NCI-H69 (cell line): ENCODE results near the gene ZSCAN16.

Experiments used
- DNase-seq: peaks from one replicate; lab custom pipeline; 2025; lab: John Stamatoyannopoulos, UW

The ZSCAN16 gene

GRCh38 chr6:28134015-28134414, 9.6 kb downstream of the ZSCAN16 start:
- DNase-seq: peak; percentile 48

- DNase-seq: no peak
Observed at GRCh38 chr6:28134716-28135115, 10.3 kb downstream of the ZSCAN16 start.

DNA sequence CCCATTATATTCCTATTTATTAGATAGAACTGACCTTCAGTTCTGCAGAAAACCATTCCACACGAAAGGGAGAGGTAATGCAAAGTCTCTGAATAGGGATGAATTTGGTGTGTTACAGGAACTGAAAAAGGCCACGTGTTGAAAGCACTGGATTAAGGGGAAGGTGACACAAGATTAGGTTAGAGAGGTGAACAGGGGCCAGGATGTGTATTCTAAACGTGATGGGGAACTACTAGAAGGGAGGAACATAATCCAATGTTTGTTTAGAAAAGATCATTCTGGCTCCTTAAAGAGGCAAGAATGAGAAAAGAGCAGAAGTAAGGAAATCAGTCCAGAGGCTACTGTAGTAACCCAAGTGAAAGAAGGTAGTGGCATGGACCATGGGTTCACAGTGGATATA, 11.0 kb downstream of the ZSCAN16 start:
- no peak for DNase-seq

DNA sequence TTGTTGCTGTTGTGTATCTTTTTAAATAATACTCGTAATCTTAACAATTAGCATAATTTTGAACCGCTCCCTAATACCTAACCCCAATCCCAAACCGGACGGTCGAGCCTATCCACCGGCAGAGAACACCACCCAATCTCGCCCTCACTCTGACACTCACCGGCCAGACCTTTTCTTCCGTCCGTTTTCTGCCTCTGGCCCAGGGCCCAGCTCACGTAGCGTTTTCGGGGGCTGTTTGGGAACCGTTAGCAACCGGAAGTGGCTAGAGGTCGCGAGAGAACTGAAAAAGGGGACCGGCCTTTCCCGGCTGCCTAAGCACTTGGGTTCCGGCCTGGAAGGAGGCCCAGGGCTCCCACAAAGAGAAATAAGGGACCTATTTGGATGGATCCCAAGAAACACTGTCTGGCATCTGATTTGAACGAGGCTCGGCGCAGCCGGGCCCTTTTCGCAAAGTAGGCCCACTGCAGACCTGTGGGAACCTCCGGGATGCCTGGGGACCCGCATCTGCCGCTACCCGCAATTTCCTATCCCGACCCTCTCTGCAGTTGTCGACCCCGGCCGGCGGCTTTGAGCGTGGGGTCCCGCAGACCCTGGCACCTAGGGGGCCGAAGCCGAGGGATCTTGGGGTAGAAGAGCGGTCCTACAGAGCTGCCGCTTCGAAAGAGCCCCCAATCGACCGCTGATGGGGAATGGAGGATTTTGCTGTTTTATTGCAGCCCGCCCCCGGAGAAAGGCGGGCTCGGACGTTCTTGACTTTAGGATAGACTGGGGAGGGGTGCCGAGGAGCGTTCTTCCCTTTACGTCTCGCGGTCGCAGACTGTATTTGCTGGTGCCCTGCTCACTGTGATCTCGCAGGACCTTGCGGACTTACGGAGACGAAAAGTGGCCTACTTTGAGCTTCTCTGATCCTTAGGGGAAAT, 12.4 kb downstream of the ZSCAN16 start:
- peak; percentile 98 for DNase-seq

DNA sequence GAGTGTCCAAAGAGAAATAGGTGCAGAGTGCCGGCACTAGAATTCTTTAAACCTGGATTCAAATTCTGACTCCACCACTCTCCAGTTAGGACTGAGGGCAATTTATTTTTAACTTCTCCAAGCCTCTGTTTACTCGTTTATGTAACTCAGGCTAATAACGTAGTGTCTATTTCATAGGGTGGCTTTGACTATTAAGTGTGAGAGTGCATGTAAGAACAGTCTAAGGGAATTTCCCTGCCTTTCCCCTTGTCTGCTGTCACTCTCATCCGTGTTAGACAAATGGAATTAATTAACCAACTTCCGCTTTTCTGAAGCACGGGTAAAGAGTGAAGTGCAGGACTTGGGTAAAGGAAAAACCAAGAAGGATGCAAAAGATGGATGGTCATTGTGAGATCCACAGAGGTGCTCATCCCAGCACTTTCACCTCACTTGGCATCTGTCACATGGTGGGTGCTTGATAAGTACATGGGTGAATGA, 13.1 kb downstream of the ZSCAN16 start:
- DNase-seq: peak; percentile 48

- no peak for DNase-seq
Observed at GRCh38 chr6:28139860-28140543, 15.6 kb downstream of the ZSCAN16 start.

GRCh38 chr6:28140616-28141015, 16.2 kb downstream of the ZSCAN16 start:
- DNase-seq: no peak

- peak; percentile 99 for DNase-seq
Observed at GRCh38 chr6:28141500-28142329, 17.3 kb downstream of the ZSCAN16 start, which contains the start of gene ZKSCAN8. TSS of gene ZKSCAN8 (plus strand) at chr6:28141883. CDS start at chr6:28148408, 6,525 bp downstream.

GRCh38 chr6:28142446-28142845, 18.0 kb downstream of the ZSCAN16 start:
- DNase-seq: no peak

- no peak for DNase-seq
Observed at GRCh38 chr6:28145231-28145630, 20.8 kb downstream of the ZSCAN16 start.

DNA sequence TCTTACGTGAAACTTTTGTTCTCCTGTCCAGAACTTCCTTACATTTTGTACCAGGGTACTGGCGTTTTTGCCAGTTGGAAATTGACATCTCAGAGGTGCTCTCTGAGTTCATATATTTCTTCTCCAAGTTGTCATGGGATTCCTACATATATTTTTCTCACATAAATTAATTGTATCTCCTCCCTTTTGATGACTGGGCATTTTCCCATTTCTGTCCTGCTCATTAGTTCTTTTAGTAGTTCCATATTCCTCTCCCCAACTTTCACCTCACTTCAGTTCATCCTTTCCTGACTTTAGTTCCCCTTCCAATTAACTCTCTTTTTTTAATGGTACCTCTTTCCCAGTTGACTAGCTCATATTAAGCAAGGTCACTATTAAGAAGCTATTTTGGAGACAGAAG, 28.1 kb downstream of the ZSCAN16 start:
- DNase-seq: no peak

DNA sequence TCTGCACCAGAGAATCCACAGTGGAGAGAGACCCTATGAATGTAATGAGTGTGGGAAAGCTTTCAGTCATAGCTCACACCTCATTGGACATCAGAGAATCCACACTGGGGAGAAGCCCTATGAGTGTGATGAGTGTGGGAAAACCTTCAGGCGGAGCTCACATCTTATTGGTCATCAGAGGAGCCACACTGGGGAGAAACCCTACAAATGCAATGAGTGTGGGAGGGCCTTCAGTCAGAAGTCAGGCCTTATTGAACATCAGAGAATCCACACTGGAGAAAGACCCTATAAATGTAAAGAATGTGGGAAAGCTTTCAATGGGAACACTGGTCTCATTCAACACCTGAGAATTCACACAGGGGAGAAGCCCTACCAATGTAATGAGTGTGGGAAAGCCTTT, 29.1 kb downstream of the ZSCAN16 start:
- DNase-seq: no peak

DNA sequence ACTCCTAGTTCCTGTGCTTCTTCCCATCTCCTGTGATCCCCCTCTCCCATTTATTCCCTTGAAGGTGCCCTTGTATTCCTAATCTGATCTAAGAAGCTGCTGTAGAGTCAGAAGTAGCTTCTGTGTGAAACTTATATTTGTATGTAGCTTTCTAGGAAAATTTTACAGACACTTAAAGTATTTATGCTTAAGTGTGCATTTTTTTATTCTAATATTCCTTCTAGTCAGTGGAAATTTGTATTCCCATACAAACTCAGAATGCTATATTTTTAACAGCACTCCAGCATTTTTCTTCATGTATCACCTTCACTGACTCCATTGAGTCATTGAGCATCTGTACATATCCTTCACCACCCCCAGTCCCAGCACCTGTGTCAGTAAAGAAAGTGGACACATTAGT, 29.9 kb downstream of the ZSCAN16 start:
- DNase-seq: no peak

GRCh38 chr6:28158318-28158717, 33.9 kb downstream of the ZSCAN16 start:
- no peak for DNase-seq

GRCh38 chr6:28159029-28159607, 34.7 kb downstream of the ZSCAN16 start:
- no peak for DNase-seq

DNA sequence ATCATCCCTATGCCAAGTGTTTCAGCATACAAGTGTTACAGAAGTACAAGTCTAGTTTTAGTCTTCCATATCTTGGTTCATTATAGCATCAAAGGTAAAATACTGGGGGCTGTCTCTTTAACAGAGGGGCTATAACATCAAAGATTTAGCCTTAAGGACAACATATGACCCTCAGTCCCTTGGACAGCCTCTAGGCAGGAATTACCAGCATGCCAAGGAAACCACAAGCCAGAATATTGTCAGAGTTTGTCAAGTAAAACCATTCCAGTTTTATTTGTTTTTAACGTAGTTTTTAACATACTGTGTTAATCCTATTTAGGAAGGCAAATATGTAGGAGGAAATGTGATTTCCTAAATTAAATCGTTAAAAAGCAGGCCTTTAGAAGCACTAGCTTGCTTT, 35.8 kb downstream of the ZSCAN16 start:
- no peak for DNase-seq

DNA sequence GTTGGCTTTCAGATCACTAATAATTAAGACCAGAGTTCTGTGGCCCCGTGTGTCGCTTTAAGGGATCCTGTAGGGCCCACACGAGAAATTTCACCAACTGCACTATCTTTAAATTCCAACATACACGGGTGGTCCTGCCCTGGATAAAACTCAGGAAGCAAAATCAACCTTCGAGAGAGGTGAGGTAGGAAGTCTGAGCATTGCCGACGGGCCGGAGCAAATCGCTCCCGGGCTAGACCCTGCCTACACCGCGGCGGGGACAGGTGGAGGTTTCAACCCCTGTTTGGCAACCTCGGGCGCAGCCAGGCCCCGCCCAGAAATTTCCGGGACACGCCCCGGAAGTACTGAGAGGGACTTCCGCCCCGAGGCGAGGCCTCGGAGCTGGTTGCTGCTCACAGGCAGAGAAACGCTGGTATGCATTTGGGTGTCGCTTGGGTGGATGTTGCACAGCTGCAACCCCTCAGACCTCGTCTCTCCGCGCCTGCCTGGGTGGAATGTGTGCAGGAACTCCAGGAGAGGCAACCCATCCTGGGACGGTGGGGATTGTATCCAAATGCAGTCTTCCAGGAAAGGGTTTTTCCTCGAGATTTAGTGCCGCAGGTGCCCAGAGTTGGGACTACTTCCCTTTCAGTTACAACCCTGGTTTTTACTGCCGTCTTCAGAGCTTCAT, 37.1 kb downstream of the ZSCAN16 start:
- DNase-seq: peak; percentile 94

- no peak for DNase-seq
Observed at GRCh38 chr6:28165563-28165962, 41.2 kb downstream of the ZSCAN16 start.

DNA sequence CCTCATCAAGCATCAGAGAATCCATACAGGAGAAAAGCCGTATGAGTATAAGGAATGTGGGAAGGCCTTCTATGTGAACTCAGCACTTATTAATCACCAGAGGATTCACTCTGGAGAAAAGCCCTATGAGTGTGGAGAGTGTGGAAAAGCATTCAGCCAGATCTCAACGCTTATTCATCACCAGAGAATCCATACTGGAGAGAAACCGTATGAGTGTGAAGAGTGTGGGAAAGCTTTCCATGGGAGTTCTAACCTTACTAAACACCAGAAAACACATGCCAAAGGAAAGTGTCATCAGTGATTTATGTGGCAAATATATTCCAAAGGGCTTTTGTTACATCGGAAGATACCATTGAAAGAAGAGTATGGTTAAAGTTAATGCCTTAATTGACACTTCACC, 42.7 kb downstream of the ZSCAN16 start:
- no peak for DNase-seq

DNA sequence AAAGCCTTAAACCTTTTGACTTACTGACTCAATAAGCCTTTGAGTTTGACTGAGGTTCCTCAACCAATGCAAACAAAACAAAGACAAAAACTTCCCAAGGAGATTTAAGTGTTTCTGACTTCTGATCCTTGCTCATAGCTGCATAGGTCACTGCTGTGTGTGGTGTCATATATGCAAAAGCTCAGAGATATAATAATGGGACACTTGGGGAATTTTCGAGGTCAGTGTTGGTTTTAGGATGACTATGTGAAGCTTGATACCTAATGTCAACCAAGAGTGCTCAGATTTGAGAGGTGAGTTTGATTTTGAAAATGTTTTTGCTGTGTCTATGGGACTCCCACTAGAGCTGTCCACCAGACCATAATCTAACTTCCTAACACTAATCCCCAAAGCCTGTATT, 43.5 kb downstream of the ZSCAN16 start:
- DNase-seq: no peak

DNA sequence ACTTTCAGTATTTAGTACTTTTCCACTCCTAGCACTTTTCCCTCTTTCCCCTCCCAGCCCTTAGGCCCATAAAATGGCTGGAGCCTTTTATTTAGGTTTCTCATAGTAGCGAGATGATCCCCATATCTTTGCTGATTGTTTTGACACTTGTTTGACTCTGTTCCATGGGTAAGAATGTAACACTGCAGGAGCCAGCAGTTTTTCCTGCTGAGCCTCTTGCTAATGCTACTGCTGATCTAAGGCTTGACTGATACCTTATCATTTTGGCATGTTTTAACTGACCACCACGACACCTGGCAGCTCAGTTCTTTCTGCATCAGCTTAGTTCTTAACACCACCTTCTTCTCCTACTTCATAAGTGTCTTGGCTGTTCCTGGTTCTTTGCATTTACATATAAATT, 46.9 kb downstream of the ZSCAN16 start:
- no peak for DNase-seq
